ENCODE results near the gene GRIK5. TPM values are rescaled to one million over a fixed set of nuclear protein-coding genes. Genes with fewer than 3 reads are reported as not detected.

The GRIK5 gene
- total and polyA plus RNA-seq, 3 experiments from 2014 or later: 0.31 to 0.39 TPM; not detected in 1

DNA sequence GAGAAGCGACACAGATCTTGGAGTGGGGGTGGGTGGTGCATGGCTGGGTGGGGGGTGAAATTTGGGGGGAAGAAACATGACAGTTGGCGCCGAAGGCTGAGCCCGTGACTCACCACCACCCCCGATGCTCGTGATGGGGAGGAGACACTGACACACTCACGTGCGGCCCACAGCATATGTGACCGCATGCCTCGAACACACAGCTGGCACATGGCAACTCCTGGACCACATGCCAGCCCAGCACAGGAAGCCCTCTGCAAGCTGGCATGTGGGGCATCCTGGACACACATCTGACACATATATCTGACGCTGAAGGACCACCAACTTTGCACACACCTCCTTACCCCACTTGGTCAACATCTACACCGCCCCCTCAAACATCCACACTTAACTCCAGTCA lies 1.2 kb upstream of the GRIK5 start:
- peak overlapping the region in 1 of 8 donors; percentile 75 for H3K27ac Mint-ChIP-seq

GRCh38 chr19:42068756-42069571 lies 1.0 kb downstream of the GRIK5 start:
- Histone ChIP-seq H3K36me3 (ENCODE audit: insufficient read depth, low read length) (no peaks in the 10 kb centered on the region), H3K27me3 (ENCODE audit: insufficient read depth, low read length, poor library complexity, severe bottlenecking) (peaks cover 16% of the 10 kb centered on the region), H3K4me3 (ENCODE audit: low read length) (no peak overlapping the region), H3K9me3 (ENCODE audit: low read length) (no peaks in the 10 kb centered on the region), H3K4me1 (ENCODE audit: insufficient read depth, low read length) (no peaks in the 10 kb centered on the region), H3K27ac (ENCODE audit: low read depth, low read length) (no peak overlapping the region)
- DNase-seq: no peak
- POLR2A ChIA-PET: no interaction called here
- no peaks in the 10 kb centered on the region for H3K36me3 Mint-ChIP-seq
- CTCF ChIA-PET: no interaction called here
- H3K9me3 Mint-ChIP-seq: no peaks in the 10 kb centered on the region
- no peaks in the 10 kb centered on the region for H3K4me1 Mint-ChIP-seq
- H3K4me3 Mint-ChIP-seq: no peak overlapping the region
- H3K27me3 Mint-ChIP-seq: peaks cover 5 to 14% of the 10 kb centered on the region in 2 donors
- H3K27ac Mint-ChIP-seq: no peak overlapping the region

More for the DNA sequence above, 1.2 kb upstream of the GRIK5 start:
- no peak for DNase-seq
- ChIA-PET POLR2A (no interaction called here), CTCF (no interaction called here)
- H3K4me1 Mint-ChIP-seq: peaks cover 10 to 17% (median 11%) of the 10 kb centered on the region in 3 donors
- no peaks in the 10 kb centered on the region for H3K9me3 ChIP-seq (ENCODE audit: low read length)
- no peak overlapping the region for H3K27ac ChIP-seq (ENCODE audit: low read depth, low read length)
- H3K4me3 ChIP-seq (ENCODE audit: low read length): no peak overlapping the region
- no peaks in the 10 kb centered on the region for H3K36me3 ChIP-seq (ENCODE audit: insufficient read depth, low read length)
- H3K4me1 ChIP-seq (ENCODE audit: insufficient read depth, low read length): peaks cover 9% of the 10 kb centered on the region
- peaks cover 0 to 2% of the 10 kb centered on the region in 2 donors for H3K27me3 Mint-ChIP-seq
- H3K9me3 Mint-ChIP-seq: no peaks in the 10 kb centered on the region
- H3K36me3 Mint-ChIP-seq: peaks cover 0 to 7% (median 2%) of the 10 kb centered on the region in 3 donors
- no peak overlapping the region for H3K4me3 Mint-ChIP-seq
- H3K27me3 ChIP-seq (ENCODE audit: insufficient read depth, low read length, poor library complexity, severe bottlenecking): peaks cover 15% of the 10 kb centered on the region

DNA sequence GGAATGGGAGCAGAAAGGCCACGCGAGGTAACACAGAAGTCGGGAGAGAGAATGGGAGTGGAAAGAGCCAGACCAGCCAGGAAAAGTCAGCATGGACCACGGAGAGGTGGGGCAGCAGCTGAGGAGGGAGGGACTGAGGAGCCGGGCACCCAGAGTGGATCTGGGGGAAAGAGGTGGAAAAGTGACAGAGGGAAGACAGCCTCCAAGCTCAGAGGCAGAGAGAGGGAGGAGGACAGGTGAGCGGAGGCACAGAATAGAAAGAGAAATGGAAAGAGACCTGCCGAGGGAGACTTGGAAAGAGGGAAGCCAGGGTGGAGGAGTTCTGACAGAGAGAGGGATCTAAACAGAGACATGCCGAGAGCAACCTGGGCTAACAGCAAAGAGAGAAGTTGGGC lies 1.6 kb downstream of the GRIK5 start:
- no peaks in the 10 kb centered on the region for H3K36me3 Mint-ChIP-seq
- no peaks in the 10 kb centered on the region for H3K4me1 Mint-ChIP-seq
- Histone ChIP-seq H3K4me3 (ENCODE audit: low read length) (no peak overlapping the region), H3K4me1 (ENCODE audit: insufficient read depth, low read length) (no peaks in the 10 kb centered on the region), H3K9me3 (ENCODE audit: low read length) (no peaks in the 10 kb centered on the region), H3K36me3 (ENCODE audit: insufficient read depth, low read length) (no peaks in the 10 kb centered on the region), H3K27ac (ENCODE audit: low read depth, low read length) (no peak overlapping the region), H3K27me3 (ENCODE audit: insufficient read depth, low read length, poor library complexity, severe bottlenecking) (peaks cover 16% of the 10 kb centered on the region)
- H3K27ac Mint-ChIP-seq: no peak overlapping the region
- ChIA-PET POLR2A (no interaction called here), CTCF (no interaction called here)
- no peaks in the 10 kb centered on the region for H3K9me3 Mint-ChIP-seq
- H3K4me3 Mint-ChIP-seq: no peak overlapping the region
- peaks cover 5 to 18% of the 10 kb centered on the region in 2 donors for H3K27me3 Mint-ChIP-seq
- DNase-seq: no peak

DNA sequence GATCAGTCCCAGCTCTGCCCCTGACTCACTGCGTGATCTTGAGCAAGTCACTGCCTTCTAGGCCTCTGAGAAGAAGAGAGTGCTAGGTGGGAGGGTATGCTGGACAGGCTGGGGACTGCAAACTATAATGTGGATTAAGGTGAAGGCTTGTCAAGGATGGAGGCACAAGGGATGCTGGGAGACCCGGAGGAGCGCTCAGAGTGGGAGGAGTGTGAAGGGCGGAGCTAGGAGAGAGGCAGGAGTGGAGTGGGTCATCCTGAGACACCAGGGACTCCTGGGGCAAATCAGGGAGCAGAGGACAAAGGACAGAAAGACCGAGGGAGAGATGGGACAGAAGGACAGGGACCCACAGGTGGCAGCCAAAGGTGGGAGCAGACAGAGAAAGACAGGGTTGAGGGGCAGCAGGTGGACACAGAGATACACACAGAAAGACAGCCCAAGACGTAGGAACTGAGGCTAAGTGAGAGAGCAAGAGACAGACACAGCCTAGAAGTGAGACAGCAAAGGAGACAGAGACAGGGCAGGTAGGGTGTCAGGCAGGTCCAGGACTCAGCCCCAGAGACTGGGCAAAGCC lies 2.6 kb downstream of the GRIK5 start:
- no peaks in the 10 kb centered on the region for H3K4me1 Mint-ChIP-seq
- no peak overlapping the region for H3K4me3 Mint-ChIP-seq
- peaks cover 5 to 25% of the 10 kb centered on the region in 2 donors for H3K27me3 Mint-ChIP-seq
- CTCF ChIA-PET: no interaction called here
- H3K27me3 ChIP-seq (ENCODE audit: insufficient read depth, low read length, poor library complexity, severe bottlenecking): peaks cover 16% of the 10 kb centered on the region
- no peak overlapping the region for H3K27ac Mint-ChIP-seq
- H3K4me1 ChIP-seq (ENCODE audit: insufficient read depth, low read length): no peaks in the 10 kb centered on the region
- POLR2A ChIA-PET: no interaction called here
- no peaks in the 10 kb centered on the region for H3K9me3 ChIP-seq (ENCODE audit: low read length)
- H3K9me3 Mint-ChIP-seq: no peaks in the 10 kb centered on the region
- no peak for DNase-seq
- no peak overlapping the region for H3K4me3 ChIP-seq (ENCODE audit: low read length)
- H3K27ac ChIP-seq (ENCODE audit: low read depth, low read length): no peak overlapping the region
- H3K36me3 Mint-ChIP-seq: no peaks in the 10 kb centered on the region
- H3K36me3 ChIP-seq (ENCODE audit: insufficient read depth, low read length): no peaks in the 10 kb centered on the region

- CTCF ChIA-PET: no interaction called here
- Histone ChIP-seq H3K27ac (ENCODE audit: low read depth, low read length) (no peak overlapping the region), H3K27me3 (ENCODE audit: insufficient read depth, low read length, poor library complexity, severe bottlenecking) (peaks cover 16% of the 10 kb centered on the region), H3K36me3 (ENCODE audit: insufficient read depth, low read length) (no peaks in the 10 kb centered on the region), H3K4me3 (ENCODE audit: low read length) (no peak overlapping the region), H3K4me1 (ENCODE audit: insufficient read depth, low read length) (no peaks in the 10 kb centered on the region), H3K9me3 (ENCODE audit: low read length) (no peaks in the 10 kb centered on the region)
- Mint-ChIP-seq H3K27ac (no peak overlapping the region), H3K4me1 (no peaks in the 10 kb centered on the region), H3K9me3 (no peaks in the 10 kb centered on the region), H3K4me3 (no peak overlapping the region), H3K27me3 (peaks cover 8 to 25% of the 10 kb centered on the region in 2 donors), H3K36me3 (no peaks in the 10 kb centered on the region)
- DNase-seq: no peak
- POLR2A ChIA-PET: no interaction called here
These were observed 3.8 kb downstream of the GRIK5 start for GRCh38 chr19:42066075-42066754.

DNA sequence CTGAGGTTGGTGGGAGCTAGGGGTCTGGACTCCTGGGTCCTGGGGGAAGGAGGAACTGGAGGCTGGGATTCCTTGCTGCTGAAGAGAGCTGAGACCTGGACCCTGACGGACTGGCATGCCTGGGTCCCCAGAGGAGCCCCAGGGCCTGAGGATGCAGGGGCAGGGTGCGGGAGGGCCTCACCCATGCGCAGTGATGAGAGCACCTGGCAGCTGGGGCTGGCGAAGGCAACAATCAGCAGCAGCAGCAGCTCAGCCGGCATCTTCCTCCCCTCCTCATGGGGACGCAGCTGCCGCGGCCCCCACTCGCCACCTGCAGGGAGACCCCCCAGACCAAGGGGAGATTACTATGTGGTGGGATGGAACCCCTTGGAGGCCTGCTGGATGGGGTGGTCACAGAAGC lies 4.5 kb downstream of the GRIK5 start:
- no peak overlapping the region for H3K27ac ChIP-seq (ENCODE audit: low read depth, low read length)
- CTCF ChIA-PET: no interaction called here
- POLR2A ChIA-PET: no interaction called here
- H3K4me1 ChIP-seq (ENCODE audit: insufficient read depth, low read length): no peaks in the 10 kb centered on the region
- H3K27me3 Mint-ChIP-seq: peaks cover 8 to 28% of the 10 kb centered on the region in 2 donors
- no peaks in the 10 kb centered on the region for H3K9me3 ChIP-seq (ENCODE audit: low read length)
- peaks cover 16% of the 10 kb centered on the region for H3K27me3 ChIP-seq (ENCODE audit: insufficient read depth, low read length, poor library complexity, severe bottlenecking)
- no peak for DNase-seq
- H3K4me1 Mint-ChIP-seq: no peaks in the 10 kb centered on the region
- no peaks in the 10 kb centered on the region for H3K36me3 Mint-ChIP-seq
- H3K4me3 ChIP-seq (ENCODE audit: low read length): no peak overlapping the region
- H3K36me3 ChIP-seq (ENCODE audit: insufficient read depth, low read length): no peaks in the 10 kb centered on the region
- no peaks in the 10 kb centered on the region for H3K9me3 Mint-ChIP-seq
- no peak overlapping the region for H3K4me3 Mint-ChIP-seq
- H3K27ac Mint-ChIP-seq: no peak overlapping the region

GRCh38 chr19:42065051-42065450 lies 5.0 kb downstream of the GRIK5 start:
- H3K27me3 ChIP-seq (ENCODE audit: insufficient read depth, low read length, poor library complexity, severe bottlenecking): peaks cover 16% of the 10 kb centered on the region
- H3K27ac Mint-ChIP-seq: no peak overlapping the region
- no peaks in the 10 kb centered on the region for H3K4me1 ChIP-seq (ENCODE audit: insufficient read depth, low read length)
- no peaks in the 10 kb centered on the region for H3K9me3 Mint-ChIP-seq
- ChIA-PET CTCF (no interaction called here), POLR2A (no interaction called here)
- no peak for DNase-seq
- H3K36me3 ChIP-seq (ENCODE audit: insufficient read depth, low read length): no peaks in the 10 kb centered on the region
- no peaks in the 10 kb centered on the region for H3K9me3 ChIP-seq (ENCODE audit: low read length)
- peaks cover 8 to 28% of the 10 kb centered on the region in 2 donors for H3K27me3 Mint-ChIP-seq
- no peak overlapping the region for H3K4me3 ChIP-seq (ENCODE audit: low read length)
- H3K36me3 Mint-ChIP-seq: no peaks in the 10 kb centered on the region
- H3K27ac ChIP-seq (ENCODE audit: low read depth, low read length): no peak overlapping the region
- no peaks in the 10 kb centered on the region for H3K4me1 Mint-ChIP-seq
- H3K4me3 Mint-ChIP-seq: no peak overlapping the region

- H3K27me3 Mint-ChIP-seq: peaks cover 8 to 33% of the 10 kb centered on the region in 2 donors
- H3K4me3 Mint-ChIP-seq: no peak overlapping the region
- H3K9me3 Mint-ChIP-seq: no peaks in the 10 kb centered on the region
- Histone ChIP-seq H3K36me3 (ENCODE audit: insufficient read depth, low read length) (no peaks in the 10 kb centered on the region), H3K4me1 (ENCODE audit: insufficient read depth, low read length) (no peaks in the 10 kb centered on the region), H3K27me3 (ENCODE audit: insufficient read depth, low read length, poor library complexity, severe bottlenecking) (peaks cover 16% of the 10 kb centered on the region), H3K9me3 (ENCODE audit: low read length) (no peaks in the 10 kb centered on the region), H3K4me3 (ENCODE audit: low read length) (no peak overlapping the region), H3K27ac (ENCODE audit: low read depth, low read length) (no peak overlapping the region)
- CTCF ChIA-PET: no interaction called here
- H3K27ac Mint-ChIP-seq: peak overlapping the region in 1 of 8 donors; percentile 56
- DNase-seq: no peak
- no peaks in the 10 kb centered on the region for H3K4me1 Mint-ChIP-seq
- POLR2A ChIA-PET: no interaction called here
- H3K36me3 Mint-ChIP-seq: no peaks in the 10 kb centered on the region
These were observed 5.6 kb downstream of the GRIK5 start for GRCh38 chr19:42064432-42064831.
